H1 (cell line): ENCODE measurements around the gene LRP1. TPM values are rescaled to one million over a fixed set of nuclear protein-coding genes. Genes with fewer than 3 reads are reported as not detected.

ENCODE experiments used
- BACH1 ChIP-seq: IDR thresholded peaks from 2 replicates; pipeline ENCODE4 v1.6.1; 2012; ENCODE audit warnings: low read length, improper control_type of control experiment
- CHD2 ChIP-seq: IDR thresholded peaks from 2 replicates; pipeline ENCODE4 v1.6.1; 2012; ENCODE audit warnings: low read length, improper control_type of control experiment
- CHD7 ChIP-seq: fragments of 300-600 bp; sonication (generic); IDR thresholded peaks from 2 replicates; pipeline ENCODE4 v1.7.1; 2012; ENCODE audit warnings: low read length, moderate library complexity, mild to moderate bottlenecking, inconsistent platforms; ENCODE audit not compliant: insufficient replicate concordance
- SAP30 ChIP-seq: fragments of 300-600 bp; sonication (generic); IDR thresholded peaks from 2 replicates; pipeline ENCODE4 v1.7.1; 2012; ENCODE audit warnings: low read length, moderate library complexity, mild to moderate bottlenecking, inconsistent platforms; ENCODE audit not compliant: insufficient read depth, insufficient replicate concordance
- polyA plus RNA-seq, 7 experiments: library from polyadenylated mRNA; depleted of rRNA in 3 of 7; stranded (reverse) in 5 of 7; unstranded in 2 of 7; fragments of >200 nt in 5 of 7; fragments of 200-250 nt in 2 of 7; gene quantifications; 1 replicate in 5 of 7; 2 replicates in 1 of 7; 4 replicates in 1 of 7; pipeline versions ENCODE4 v1.2.1 to v1.2.3, GENCODE V29; 2011 to 2013; ENCODE audit warnings: missing spikeins in 2 of 7, mixed read lengths in 2 of 7
- total RNA-seq: library from RNA; stranded (reverse); fragmentation: NEBNext Ultra II Directional; extraction: Animal tissue kit (Norgen Biotek cat#: 25700); gene quantifications from 2 replicates; pipeline ENCODE4 v1.2.1, GENCODE V29; 2021
- TF ChIP-seq, protein P1 (sequence below): IDR thresholded peaks from 2 replicates; pipeline ENCODE4 v1.6.1; 2012; ENCODE audit warnings: inconsistent platforms
- TF ChIP-seq, protein P2 (sequence below), 3 experiments: IDR thresholded peaks; 1 replicate in 2 of 3; 2 replicates in 1 of 3; pipeline versions ENCODE4 v1.5.1 to v1.6.1; 2011; ENCODE audit warnings: low read length in 3 of 3, mild to moderate bottlenecking in 3 of 3, inconsistent platforms in 2 of 3, low read depth in 1 of 3, moderate library complexity in 1 of 3; ENCODE audit not compliant: insufficient read depth in 1 of 3; ENCODE audit errors: control extremely low read depth in 1 of 3

LRP1 gene
- total and polyA plus RNA-seq, 2 of the 8 experiments (the other 6 are each of a cell fraction or from before 2014, with no cell fraction given), result 35.3 to 92.5 TPM

- TF ChIP-seq CHD7 (no peak), CHD2 (no peak), BACH1 (no peak), SAP30 (no peak)
- TF ChIP-seq, protein P1, sequence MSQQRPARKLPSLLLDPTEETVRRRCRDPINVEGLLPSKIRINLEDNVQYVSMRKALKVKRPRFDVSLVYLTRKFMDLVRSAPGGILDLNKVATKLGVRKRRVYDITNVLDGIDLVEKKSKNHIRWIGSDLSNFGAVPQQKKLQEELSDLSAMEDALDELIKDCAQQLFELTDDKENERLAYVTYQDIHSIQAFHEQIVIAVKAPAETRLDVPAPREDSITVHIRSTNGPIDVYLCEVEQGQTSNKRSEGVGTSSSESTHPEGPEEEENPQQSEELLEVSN, result no peak
- TF ChIP-seq, protein P2, sequence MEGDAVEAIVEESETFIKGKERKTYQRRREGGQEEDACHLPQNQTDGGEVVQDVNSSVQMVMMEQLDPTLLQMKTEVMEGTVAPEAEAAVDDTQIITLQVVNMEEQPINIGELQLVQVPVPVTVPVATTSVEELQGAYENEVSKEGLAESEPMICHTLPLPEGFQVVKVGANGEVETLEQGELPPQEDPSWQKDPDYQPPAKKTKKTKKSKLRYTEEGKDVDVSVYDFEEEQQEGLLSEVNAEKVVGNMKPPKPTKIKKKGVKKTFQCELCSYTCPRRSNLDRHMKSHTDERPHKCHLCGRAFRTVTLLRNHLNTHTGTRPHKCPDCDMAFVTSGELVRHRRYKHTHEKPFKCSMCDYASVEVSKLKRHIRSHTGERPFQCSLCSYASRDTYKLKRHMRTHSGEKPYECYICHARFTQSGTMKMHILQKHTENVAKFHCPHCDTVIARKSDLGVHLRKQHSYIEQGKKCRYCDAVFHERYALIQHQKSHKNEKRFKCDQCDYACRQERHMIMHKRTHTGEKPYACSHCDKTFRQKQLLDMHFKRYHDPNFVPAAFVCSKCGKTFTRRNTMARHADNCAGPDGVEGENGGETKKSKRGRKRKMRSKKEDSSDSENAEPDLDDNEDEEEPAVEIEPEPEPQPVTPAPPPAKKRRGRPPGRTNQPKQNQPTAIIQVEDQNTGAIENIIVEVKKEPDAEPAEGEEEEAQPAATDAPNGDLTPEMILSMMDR (IDR thresholded peaks at IDR 0.05; ENCODE audit: control extremely low read depth in 1 of 3, insufficient read depth in 1 of 3, low read depth in 1 of 3, low read length in 3 of 3), result no peak
Observed at GRCh38 chr12:57254506-57255280, 126.4 kb downstream of the LRP1 start (continued).
